Fibroblast of gingiva (primary cell): ENCODE measurements around the gene RGP1.
A peak's percentile ranks its signal among the peaks of the same experiment; 100 is the strongest.

Experiments used
- DNase-seq: peaks from one replicate; pipeline ENCODE4 v3.0.0-alpha.2; 2011; ENCODE audit warnings: low read depth

Gene RGP1

GRCh38 chr9:35743880-35744518 lies 5.1 kb upstream of the RGP1 start:
- DNase-seq: no peak

GRCh38 chr9:35745569-35745968 lies 3.5 kb upstream of the RGP1 start:
- DNase-seq: no peak

GRCh38 chr9:35746583-35746982 lies 2.5 kb upstream of the RGP1 start:
- DNase-seq: no peak

GRCh38 chr9:35748242-35748857 lies 737 bp upstream of the RGP1 start:
- DNase-seq: no peak

GRCh38 chr9:35749515-35750255 lies 598 bp downstream of the RGP1 start:
- DNase-seq: no peak

- no peak for DNase-seq
These were observed 1.1 kb downstream of the RGP1 start for GRCh38 chr9:35750256-35750531.

- DNase-seq: no peak
These were observed 4.4 kb downstream of the RGP1 start for GRCh38 chr9:35753466-35753865.

GRCh38 chr9:35754264-35754663 lies 5.2 kb downstream of the RGP1 start, which contains the start of gene MSMP:
Gene MSMP (minus strand): TSS chr9:35754276. CDS start chr9:35754129, 147 bp downstream.
- DNase-seq: no peak

GRCh38 chr9:35755071-35755470 lies 6.0 kb downstream of the RGP1 start:
- no peak for DNase-seq

GRCh38 chr9:35756275-35757225 lies 7.5 kb downstream of the RGP1 start:
- DNase-seq: no peak

- DNase-seq: no peak
These were observed 8.3 kb downstream of the RGP1 start for GRCh38 chr9:35757226-35757891.

GRCh38 chr9:35757892-35758275 lies 8.8 kb downstream of the RGP1 start:
- DNase-seq: peak; percentile 19

- peak; percentile 31 for DNase-seq
These were observed 9.5 kb downstream of the RGP1 start for GRCh38 chr9:35758475-35759050.

- no peak for DNase-seq
These were observed 10.7 kb downstream of the RGP1 start for GRCh38 chr9:35759795-35760194.

- peak; percentile 45 for DNase-seq
These were observed 11.6 kb downstream of the RGP1 start for GRCh38 chr9:35760651-35761050.

- no peak for DNase-seq
These were observed 14.1 kb downstream of the RGP1 start for GRCh38 chr9:35763181-35763580.

- no peak for DNase-seq
These were observed 14.7 kb downstream of the RGP1 start for GRCh38 chr9:35763803-35764202.

GRCh38 chr9:35766997-35767396 lies 17.9 kb downstream of the RGP1 start:
- no peak for DNase-seq

GRCh38 chr9:35767458-35767857 lies 18.4 kb downstream of the RGP1 start:
- no peak for DNase-seq

GRCh38 chr9:35769763-35770162 lies 20.7 kb downstream of the RGP1 start:
- no peak for DNase-seq

- no peak for DNase-seq
These were observed 22.0 kb downstream of the RGP1 start for GRCh38 chr9:35771075-35771433.

- no peak for DNase-seq
These were observed 22.4 kb downstream of the RGP1 start for GRCh38 chr9:35771534-35771933.
